Erythroblast (primary cell): ENCODE data around the gene KLF8.

Experiments
- GATA1 ChIP-seq: IDR thresholded peaks from 2 replicates; pipeline ENCODE4 v1.6.1; 2011; ENCODE audit warnings: low read depth, mild to moderate bottlenecking, control low read depth, low read length, moderate library complexity
- POLR2A ChIP-seq: IDR thresholded peaks from 2 replicates; pipeline ENCODE4 v1.6.1; 2011; ENCODE audit warnings: mild to moderate bottlenecking, low read length

GRCh38 chrX:56288608-56289007 lies 56.5 kb downstream of the KLF8 start:
- TF ChIP-seq POLR2A (no peak), GATA1 (no peak)
